ENCODE measurements around the gene FRAT1. TPM values are rescaled to one million over a fixed set of nuclear protein-coding genes. Genes with fewer than 3 reads are reported as not detected.

Gene FRAT1
- total and polyA plus RNA-seq, 2 of the 13 experiments (the other 11 are each of a cell fraction or from before 2014, with no cell fraction given) = 1.7 to 2.3 TPM

GRCh38 chr10:97334370-97335175 is 15.5 kb downstream of the FRAT1 start, which contains the start of gene FRAT2 (continued):
- TF ChIP-seq HMGXB4 (CRISPR knock-in tag; IDR thresholded peaks at IDR 0.05; ENCODE audit: borderline replicate concordance in 1 of 2, low read depth in 1 of 2) (peak; percentile 69 to 75; a peak in 3 of 4 replicates), POGK (CRISPR knock-in tag; conservative IDR thresholded peaks at IDR 0.05) (peak; percentile 72), SPEN (CRISPR knock-in tag; IDR thresholded peaks at IDR 0.05; ENCODE audit: low read depth) (peak; percentile 62; the same call in 1 of the 2 replicates), ZNF24 (IDR thresholded peaks at IDR 0.05) (no peak), SCMH1 (CRISPR knock-in tag; IDR thresholded peaks at IDR 0.05; ENCODE audit: borderline replicate concordance) (no peak), ZBTB33 (CRISPR knock-in tag; IDR thresholded peaks at IDR 0.05) (no peak), ZNF256 (CRISPR knock-in tag; conservative IDR thresholded peaks at IDR 0.05) (0 out of 2 replicates have a peak, but pooled peaks have one; percentile 71), NFATC3 (CRISPR knock-in tag; IDR thresholded peaks at IDR 0.05) (no peak), RBFOX2 (IDR thresholded peaks at IDR 0.05; ENCODE audit: low read depth, low read length) (peak; percentile 95), ZNF639 (CRISPR knock-in tag; conservative IDR thresholded peaks at IDR 0.05) (peak; percentile 78; the same call in 1 of the 2 replicates), ZBED4 (CRISPR knock-in tag; IDR thresholded peaks at IDR 0.05; ENCODE audit: borderline replicate concordance) (peak; percentile 47; the same call in 1 of the 2 replicates), ZNF383 (CRISPR knock-in tag; IDR thresholded peaks at IDR 0.05; ENCODE audit: borderline replicate concordance) (peak; percentile 76; the same call in 1 of the 2 replicates), ZC3H13 (CRISPR knock-in tag; IDR thresholded peaks at IDR 0.05) (peak; percentile 39; the same call in 1 of the 2 replicates), ATF7 (IDR thresholded peaks at IDR 0.05) (peak; percentile 85), ATF7 (CRISPR knock-in tag; IDR thresholded peaks at IDR 0.05) (peak; percentile 88)

All from HepG2 (cell line).